ENCODE results near the gene SLC5A10.
A peak's percentile ranks its signal among the peaks of the same experiment; 100 is the strongest.

SLC5A10 gene

GRCh38 chr17:19021622-19022083 lies 69.7 kb downstream of the SLC5A10 start:
- ATAC-seq (ENCODE audit: insufficient read depth, low read depth) (peak; percentile 51; the same call in 2 of the 3 replicates), DNase-seq (peak; percentile 49)
- no peak overlapping the region for H2AFZ ChIP-seq (ENCODE audit: low read depth, low read length)
- H4K20me1 ChIP-seq (ENCODE audit: insufficient read depth, low read length), result peaks cover 18% of the 10 kb centered on the region; the same call in 1 of the 2 replicates
- no peaks in the 10 kb centered on the region for H3K27me3 ChIP-seq (ENCODE audit: insufficient read depth, low read length, poor library complexity)
- H3K4me1 ChIP-seq (ENCODE audit: insufficient read depth, low read length), result no peaks in the 10 kb centered on the region
- H3K9ac ChIP-seq (ENCODE audit: low read depth, low read length), result no peak overlapping the region
- H3K9me3 ChIP-seq (ENCODE audit: insufficient read depth, low read length, severe bottlenecking), result no peaks in the 10 kb centered on the region
- TF ChIP-seq, protein P1, sequence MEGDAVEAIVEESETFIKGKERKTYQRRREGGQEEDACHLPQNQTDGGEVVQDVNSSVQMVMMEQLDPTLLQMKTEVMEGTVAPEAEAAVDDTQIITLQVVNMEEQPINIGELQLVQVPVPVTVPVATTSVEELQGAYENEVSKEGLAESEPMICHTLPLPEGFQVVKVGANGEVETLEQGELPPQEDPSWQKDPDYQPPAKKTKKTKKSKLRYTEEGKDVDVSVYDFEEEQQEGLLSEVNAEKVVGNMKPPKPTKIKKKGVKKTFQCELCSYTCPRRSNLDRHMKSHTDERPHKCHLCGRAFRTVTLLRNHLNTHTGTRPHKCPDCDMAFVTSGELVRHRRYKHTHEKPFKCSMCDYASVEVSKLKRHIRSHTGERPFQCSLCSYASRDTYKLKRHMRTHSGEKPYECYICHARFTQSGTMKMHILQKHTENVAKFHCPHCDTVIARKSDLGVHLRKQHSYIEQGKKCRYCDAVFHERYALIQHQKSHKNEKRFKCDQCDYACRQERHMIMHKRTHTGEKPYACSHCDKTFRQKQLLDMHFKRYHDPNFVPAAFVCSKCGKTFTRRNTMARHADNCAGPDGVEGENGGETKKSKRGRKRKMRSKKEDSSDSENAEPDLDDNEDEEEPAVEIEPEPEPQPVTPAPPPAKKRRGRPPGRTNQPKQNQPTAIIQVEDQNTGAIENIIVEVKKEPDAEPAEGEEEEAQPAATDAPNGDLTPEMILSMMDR (IDR thresholded peaks at IDR 0.05; ENCODE audit: borderline replicate concordance, extremely low read depth, low read length, poor library complexity, severe bottlenecking), result no peak
- TF ChIP-seq EZH2 (IDR thresholded peaks at IDR 0.05; ENCODE audit: borderline replicate concordance, low read depth, low read length, severe bottlenecking), result no peak
- no peak overlapping the region for H3K4me3 ChIP-seq (ENCODE audit: low read depth in 1 of 2, low read length in 2 of 2)
- H3K4me2 ChIP-seq (ENCODE audit: insufficient read depth, low read length), result no peak overlapping the region
- no peak overlapping the region for H3K27ac ChIP-seq (ENCODE audit: low read length)
- H3K36me3 ChIP-seq (ENCODE audit: insufficient read depth, low read length), result peaks cover 15% of the 10 kb centered on the region
- no peaks in the 10 kb centered on the region for H3K79me2 ChIP-seq (ENCODE audit: insufficient read depth, low read length)

GRCh38 chr17:19022128-19022527 lies 70.2 kb downstream of the SLC5A10 start:
- H3K4me3 ChIP-seq (ENCODE audit: low read depth in 1 of 2, low read length in 2 of 2), result no peak overlapping the region
- TF ChIP-seq EZH2 (IDR thresholded peaks at IDR 0.05; ENCODE audit: borderline replicate concordance, low read depth, low read length, severe bottlenecking), result no peak
- H3K27ac ChIP-seq (ENCODE audit: low read length), result no peak overlapping the region
- ATAC-seq (ENCODE audit: insufficient read depth, low read depth) (no peak), DNase-seq (no peak)
- peaks cover 15% of the 10 kb centered on the region for H3K36me3 ChIP-seq (ENCODE audit: insufficient read depth, low read length)
- H3K79me2 ChIP-seq (ENCODE audit: insufficient read depth, low read length), result no peaks in the 10 kb centered on the region
- H3K4me2 ChIP-seq (ENCODE audit: insufficient read depth, low read length), result no peak overlapping the region
- no peaks in the 10 kb centered on the region for H3K9me3 ChIP-seq (ENCODE audit: insufficient read depth, low read length, severe bottlenecking)
- no peaks in the 10 kb centered on the region for H3K27me3 ChIP-seq (ENCODE audit: insufficient read depth, low read length, poor library complexity)
- H3K4me1 ChIP-seq (ENCODE audit: insufficient read depth, low read length), result no peaks in the 10 kb centered on the region
- peaks cover 18% of the 10 kb centered on the region; the same call in 1 of the 2 replicates for H4K20me1 ChIP-seq (ENCODE audit: insufficient read depth, low read length)
- H3K9ac ChIP-seq (ENCODE audit: low read depth, low read length), result no peak overlapping the region
- no peak overlapping the region for H2AFZ ChIP-seq (ENCODE audit: low read depth, low read length)

DNA sequence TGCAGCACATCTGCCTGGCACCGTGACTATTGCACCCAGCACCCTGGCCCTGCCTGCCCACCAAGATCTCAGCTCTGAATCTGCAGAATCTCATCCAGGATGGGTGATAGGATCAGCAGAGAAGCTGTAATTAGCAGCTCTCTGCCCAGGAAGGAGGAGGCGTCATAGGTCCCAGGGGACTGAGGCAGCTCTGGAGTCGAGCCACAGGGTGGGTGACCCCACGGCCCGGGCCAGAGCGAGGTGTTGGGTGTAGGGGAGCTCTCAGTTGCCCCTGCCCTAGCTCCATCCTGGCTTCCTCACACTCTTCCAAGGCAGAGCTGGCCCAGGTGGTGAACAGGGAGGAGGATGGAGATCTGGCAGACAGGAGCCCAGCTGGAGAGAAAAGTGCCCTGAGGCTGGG lies 70.8 kb downstream of the SLC5A10 start:
- Histone ChIP-seq H3K4me3 (ENCODE audit: low read depth in 1 of 2, low read length in 2 of 2) (no peak overlapping the region), H3K79me2 (ENCODE audit: insufficient read depth, low read length) (no peaks in the 10 kb centered on the region), H2AFZ (ENCODE audit: low read depth, low read length) (no peak overlapping the region), H3K27ac (ENCODE audit: low read length) (no peak overlapping the region), H3K4me2 (ENCODE audit: insufficient read depth, low read length) (no peak overlapping the region), H3K4me1 (ENCODE audit: insufficient read depth, low read length) (no peaks in the 10 kb centered on the region), H3K36me3 (ENCODE audit: insufficient read depth, low read length) (peaks cover 15% of the 10 kb centered on the region), H3K9me3 (ENCODE audit: insufficient read depth, low read length, severe bottlenecking) (no peaks in the 10 kb centered on the region), H3K27me3 (ENCODE audit: insufficient read depth, low read length, poor library complexity) (no peaks in the 10 kb centered on the region), H3K9ac (ENCODE audit: low read depth, low read length) (no peak overlapping the region), H4K20me1 (ENCODE audit: insufficient read depth, low read length) (peaks cover 18% of the 10 kb centered on the region; the same call in 1 of the 2 replicates)
- ATAC-seq (ENCODE audit: insufficient read depth, low read depth) (no peak), DNase-seq (no peak)
- TF ChIP-seq, protein P1 (IDR thresholded peaks at IDR 0.05; ENCODE audit: borderline replicate concordance, extremely low read depth, low read length, poor library complexity, severe bottlenecking), result no peak
- no peak for TF ChIP-seq EZH2 (IDR thresholded peaks at IDR 0.05; ENCODE audit: borderline replicate concordance, low read depth, low read length, severe bottlenecking)

DNA sequence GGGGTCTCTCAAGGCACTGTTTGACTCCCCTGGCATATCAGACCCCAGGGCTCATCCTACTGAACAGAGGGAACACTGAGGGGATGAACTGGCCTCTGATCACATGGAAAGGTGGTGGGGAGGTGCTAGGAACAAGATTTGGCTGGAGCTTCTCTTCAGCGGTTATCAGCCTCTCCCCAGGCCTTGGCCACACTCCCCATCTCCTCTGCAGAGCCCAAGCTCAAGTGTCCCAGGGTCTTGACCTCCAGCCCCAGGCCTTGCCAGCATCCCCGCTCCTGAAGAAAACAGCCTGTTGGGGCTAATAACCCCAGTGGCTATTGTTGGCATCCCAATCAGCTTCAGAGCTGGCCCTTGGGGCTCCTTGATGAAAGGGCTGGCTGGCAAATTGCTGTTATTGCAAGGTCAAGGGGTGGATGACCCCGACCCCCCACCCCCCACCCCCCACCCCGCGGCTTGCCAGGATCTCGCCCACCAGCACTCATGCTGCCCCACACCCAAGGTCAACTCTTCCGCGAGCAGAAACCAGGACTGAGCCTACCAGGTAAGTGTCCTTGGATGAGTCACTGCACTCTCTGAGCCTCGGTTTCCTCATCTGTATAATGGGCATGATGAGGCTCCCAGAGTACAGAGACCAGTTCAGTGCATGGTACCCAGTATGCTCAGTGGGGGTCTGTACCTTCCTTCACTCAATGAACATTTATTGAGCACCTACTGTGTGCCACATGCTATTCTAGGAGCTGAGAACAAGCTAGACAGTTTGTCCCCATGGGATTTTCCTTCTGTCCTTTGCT lies 71.4 kb downstream of the SLC5A10 start:
- no peak overlapping the region for H3K4me3 ChIP-seq (ENCODE audit: low read depth in 1 of 2, low read length in 2 of 2)
- no peak for DNase-seq
- H3K9me3 ChIP-seq (ENCODE audit: insufficient read depth, low read length, severe bottlenecking), result no peaks in the 10 kb centered on the region
- no peak overlapping the region for H3K4me2 ChIP-seq (ENCODE audit: insufficient read depth, low read length)
- H3K27ac ChIP-seq (ENCODE audit: low read length), result no peak overlapping the region
- H3K9ac ChIP-seq (ENCODE audit: low read depth, low read length), result no peak overlapping the region
- no peaks in the 10 kb centered on the region for H3K27me3 ChIP-seq (ENCODE audit: insufficient read depth, low read length, poor library complexity)
- H2AFZ ChIP-seq (ENCODE audit: low read depth, low read length), result no peak overlapping the region
- H3K4me1 ChIP-seq (ENCODE audit: insufficient read depth, low read length), result no peaks in the 10 kb centered on the region
- ATAC-seq (ENCODE audit: insufficient read depth, low read depth), result no peak
- TF ChIP-seq, protein P1 (IDR thresholded peaks at IDR 0.05; ENCODE audit: borderline replicate concordance, extremely low read depth, low read length, poor library complexity, severe bottlenecking), result no peak
- no peak for TF ChIP-seq EZH2 (IDR thresholded peaks at IDR 0.05; ENCODE audit: borderline replicate concordance, low read depth, low read length, severe bottlenecking)
- peaks cover 13% of the 10 kb centered on the region; the same call in 1 of the 2 replicates for H4K20me1 ChIP-seq (ENCODE audit: insufficient read depth, low read length)
- no peaks in the 10 kb centered on the region for H3K79me2 ChIP-seq (ENCODE audit: insufficient read depth, low read length)
- peaks cover 15% of the 10 kb centered on the region for H3K36me3 ChIP-seq (ENCODE audit: insufficient read depth, low read length)

Data from DND-41 (cell line).